NCI-H1694 (cell line): ENCODE data around the gene ATRN.
A peak's percentile ranks its signal among the peaks of the same experiment; 100 is the strongest.
"Not testable (repeated sequence)": the region's sequence is repeated elsewhere in the genome, so short reads cannot be mapped to it uniquely, and the experiment has no call there.

ENCODE experiments used
- DNase-seq: peaks from one replicate; lab custom pipeline; 2025; lab: John Stamatoyannopoulos, UW

ATRN gene

GRCh38 chr20:3563548-3564177 is 92.8 kb downstream of the ATRN start:
- DNase-seq: peak; percentile 41

GRCh38 chr20:3565851-3566250 is 95.0 kb downstream of the ATRN start:
- no peak for DNase-seq

GRCh38 chr20:3572151-3572550 is 101.3 kb downstream of the ATRN start:
- DNase-seq: no peak

GRCh38 chr20:3576363-3576762 is 105.5 kb downstream of the ATRN start:
- no peak for DNase-seq

GRCh38 chr20:3577366-3577765 is 106.5 kb downstream of the ATRN start:
- DNase-seq: no peak

- DNase-seq: no peak
Measured at GRCh38 chr20:3580412-3580811, 109.6 kb downstream of the ATRN start.

GRCh38 chr20:3583765-3584164 is 112.9 kb downstream of the ATRN start:
- no peak for DNase-seq

- no peak for DNase-seq
Measured at GRCh38 chr20:3586093-3586492, 115.3 kb downstream of the ATRN start.

- no peak for DNase-seq
Measured at GRCh38 chr20:3590164-3590563, 119.3 kb downstream of the ATRN start.

- DNase-seq: no peak
Measured at GRCh38 chr20:3592931-3593330, 122.1 kb downstream of the ATRN start.

GRCh38 chr20:3595541-3595940 is 124.7 kb downstream of the ATRN start:
- no peak for DNase-seq

- no peak for DNase-seq
Measured at GRCh38 chr20:3603108-3603507, 132.3 kb downstream of the ATRN start.

- not testable (repeated sequence) for DNase-seq
Measured at GRCh38 chr20:3605386-3605886, 134.6 kb downstream of the ATRN start.

- DNase-seq: no peak
Measured at GRCh38 chr20:3606021-3606420, 135.2 kb downstream of the ATRN start.

GRCh38 chr20:3611901-3612300 is 141.1 kb downstream of the ATRN start:
- no peak for DNase-seq

GRCh38 chr20:3612795-3613572 is 142.2 kb downstream of the ATRN start:
- DNase-seq: no peak

- DNase-seq: no peak
Measured at GRCh38 chr20:3613821-3614440, 143.1 kb downstream of the ATRN start.

- no peak for DNase-seq
Measured at GRCh38 chr20:3614466-3614865, 143.6 kb downstream of the ATRN start.

- not testable (repeated sequence) for DNase-seq
Measured at GRCh38 chr20:3615171-3615840, 144.5 kb downstream of the ATRN start.

- DNase-seq: no peak
Measured at GRCh38 chr20:3616250-3616649, 145.4 kb downstream of the ATRN start.

GRCh38 chr20:3621111-3621510 is 150.3 kb downstream of the ATRN start:
- no peak for DNase-seq

- no peak for DNase-seq
Measured at GRCh38 chr20:3622406-3622805, 151.6 kb downstream of the ATRN start.
